Tibial artery (tissue), 4 donors: ENCODE data around the gene HIGD1C.

Experiments
- DNase-seq, 2 donors: peaks; one replicate each; pipeline ENCODE4 v3.0.0-alpha.2; 2019
- H3K27ac ChIP-seq, 2 donors: fragments of 200-600 bp; sonication (generic) in 1 of 2; 1 replicate in 1 of 2; 2 replicates in 1 of 2; pipeline ENCODE4 v1.5.1; 2018 to 2019; ENCODE audit warnings: mild to moderate bottlenecking in 1 of 2
- H3K27me3 ChIP-seq, 2 donors: fragments of 200-600 bp; sonication (generic) in 1 of 2; one replicate each; pipeline versions ENCODE4 v1.5.1 to v1.6.0; 2016 to 2019
- H3K36me3 ChIP-seq, 3 donors: fragments of 200-600 bp; sonication (generic) in 2 of 3; one replicate each; pipeline ENCODE4 v1.5.1; 2016 to 2019; ENCODE audit warnings: mild to moderate bottlenecking in 2 of 3
- H3K4me1 ChIP-seq, 4 donors: fragments of 200-600 bp; sonication (generic) in 2 of 4; 1 replicate in 3 of 4; 2 replicates in 1 of 4; pipeline ENCODE4 v1.5.1; 2016 to 2019
- H3K4me3 ChIP-seq, 2 donors: fragments of 200-600 bp; sonication (generic) in 1 of 2; 1 replicate in 1 of 2; 2 replicates in 1 of 2; pipeline ENCODE4 v1.5.1; 2018 to 2019; ENCODE audit warnings: mild to moderate bottlenecking in 2 of 2
- H3K9me3 ChIP-seq, 3 donors: fragments of 200-600 bp; sonication (generic) in 1 of 3; one replicate each; pipeline ENCODE4 v1.5.1; 2016 to 2019
- CTCF ChIP-seq, 2 experiments: fragments of 200-600 bp in 1 of 2; fragments of 450-650 bp in 1 of 2; IDR thresholded peaks; one replicate each; pipeline ENCODE4 v1.5.1; 2017 to 2019; ENCODE audit warnings: antibody characterized with exemption in 2 of 2, mild to moderate bottlenecking in 1 of 2, moderate library complexity in 1 of 2
- intact Hi-C: fragments of 100-400 bp; cut with DNase I; formaldehyde crosslinking; loops from one replicate; pipeline ENCODE4 v1.15.0; 2023; ENCODE audit warnings: low total_unique reads

HIGD1C gene

GRCh38 chr12:50992819-50993218 lies 40.5 kb downstream of the HIGD1C start:
- Histone ChIP-seq H3K4me3 (no peak overlapping the region), H3K27me3 (no peaks in the 10 kb centered on the region), H3K4me1 (no peaks in the 10 kb centered on the region), H3K27ac (no peak overlapping the region), H3K36me3 (peaks cover 66 to 99% (median 71%) of the 10 kb centered on the region in 3 donors), H3K9me3 (no peaks in the 10 kb centered on the region)
- DNase-seq: peak in 1 of 2 donors; percentile 64
- intact Hi-C loops: no loop called here
- no peak for TF ChIP-seq CTCF (IDR thresholded peaks at IDR 0.05)

- peaks cover 39 to 85% (median 75%) of the 10 kb centered on the region in 3 donors for H3K36me3 ChIP-seq
- no peak for TF ChIP-seq CTCF (IDR thresholded peaks at IDR 0.05)
- no peaks in the 10 kb centered on the region for H3K27me3 ChIP-seq
- H3K4me1 ChIP-seq: no peaks in the 10 kb centered on the region
- no peaks in the 10 kb centered on the region for H3K9me3 ChIP-seq
- intact Hi-C loops: no loop called here
- no peak overlapping the region for H3K4me3 ChIP-seq
- no peak overlapping the region for H3K27ac ChIP-seq
- DNase-seq: no peak
Observed at GRCh38 chr12:50999093-50999492, 46.7 kb downstream of the HIGD1C start.

GRCh38 chr12:51000245-51000644 lies 47.9 kb downstream of the HIGD1C start:
- Histone ChIP-seq H3K36me3 (peaks cover 38 to 85% (median 75%) of the 10 kb centered on the region in 3 donors), H3K27ac (no peak overlapping the region), H3K4me3 (no peak overlapping the region), H3K4me1 (no peaks in the 10 kb centered on the region), H3K9me3 (no peaks in the 10 kb centered on the region), H3K27me3 (no peaks in the 10 kb centered on the region)
- intact Hi-C loops: no loop called here
- no peak for DNase-seq
- TF ChIP-seq CTCF (IDR thresholded peaks at IDR 0.05): no peak

GRCh38 chr12:51001799-51002198 lies 49.5 kb downstream of the HIGD1C start:
- H3K4me1 ChIP-seq: no peaks in the 10 kb centered on the region
- H3K27me3 ChIP-seq: no peaks in the 10 kb centered on the region
- no peak overlapping the region for H3K27ac ChIP-seq
- intact Hi-C loops: no loop called here
- DNase-seq: no peak
- no peak overlapping the region for H3K4me3 ChIP-seq
- no peak for TF ChIP-seq CTCF (IDR thresholded peaks at IDR 0.05)
- H3K36me3 ChIP-seq: peaks cover 24 to 83% (median 74%) of the 10 kb centered on the region in 3 donors
- H3K9me3 ChIP-seq: no peaks in the 10 kb centered on the region

GRCh38 chr12:51004504-51004903 lies 52.2 kb downstream of the HIGD1C start:
- DNase-seq: no peak

More at GRCh38 chr12:51004504-51004903, 52.2 kb downstream of the HIGD1C start:
- Histone ChIP-seq H3K4me3 (no peak overlapping the region), H3K9me3 (no peaks in the 10 kb centered on the region), H3K4me1 (peaks cover 0 to 2% (median 0%) of the 10 kb centered on the region in 4 donors), H3K27ac (no peak overlapping the region), H3K27me3 (no peaks in the 10 kb centered on the region), H3K36me3 (peaks cover 30 to 75% (median 73%) of the 10 kb centered on the region in 3 donors)
- no peak for TF ChIP-seq CTCF (IDR thresholded peaks at IDR 0.05)
- intact Hi-C loops: no loop called here
